Hematopoietic multipotent progenitor cell (in vitro differentiated cells): ENCODE data around the gene PIP5K1B. TPM values are rescaled to one million over a fixed set of nuclear protein-coding genes. Genes with fewer than 3 reads are reported as not detected.

ENCODE experiments used
- DNase-seq, 3 donors: peaks; one replicate each; pipeline ENCODE4 v3.0.0-alpha.2; 2011 to 2015; ENCODE audit warnings: low read depth in 2 of 3, low spot score in 2 of 3
- total RNA-seq: library from RNA; depleted of rRNA; stranded (reverse); fragments of >200 nt; gene quantifications from one replicate; pipeline ENCODE4 v1.2.3, GENCODE V29; 2012

The PIP5K1B gene
- total RNA-seq, 1 donor, result 12.4 TPM

GRCh38 chr9:68802525-68803015, 97.5 kb downstream of the PIP5K1B start:
- no peak for DNase-seq

GRCh38 chr9:68804911-68805889, 100.2 kb downstream of the PIP5K1B start:
- no peak for DNase-seq

- no peak for DNase-seq
Measured at GRCh38 chr9:68805890-68806517, 101.0 kb downstream of the PIP5K1B start.

GRCh38 chr9:68808338-68808890, 103.4 kb downstream of the PIP5K1B start:
- DNase-seq, result no peak

GRCh38 chr9:68817079-68817875, 112.2 kb downstream of the PIP5K1B start:
- no peak for DNase-seq

- DNase-seq, result no peak
Measured at GRCh38 chr9:68819065-68819464, 114.0 kb downstream of the PIP5K1B start.

- DNase-seq, result no peak
Measured at GRCh38 chr9:68821911-68822310, 116.9 kb downstream of the PIP5K1B start.

GRCh38 chr9:68822596-68823165, 117.6 kb downstream of the PIP5K1B start:
- no peak for DNase-seq

GRCh38 chr9:68825762-68826472, 120.9 kb downstream of the PIP5K1B start:
- no peak for DNase-seq

GRCh38 chr9:68827837-68828744, 123.1 kb downstream of the PIP5K1B start:
- DNase-seq, result no peak

- no peak for DNase-seq
Measured at GRCh38 chr9:68832101-68832500, 127.1 kb downstream of the PIP5K1B start.

GRCh38 chr9:68832861-68833518, 128.0 kb downstream of the PIP5K1B start:
- DNase-seq, result no peak

GRCh38 chr9:68834931-68835520, 130.0 kb downstream of the PIP5K1B start:
- no peak for DNase-seq

GRCh38 chr9:68836788-68837187, 131.7 kb downstream of the PIP5K1B start:
- DNase-seq, result no peak

GRCh38 chr9:68838245-68838644, 133.2 kb downstream of the PIP5K1B start:
- no peak for DNase-seq

- DNase-seq, result no peak
Measured at GRCh38 chr9:68841276-68842052, 136.4 kb downstream of the PIP5K1B start.

GRCh38 chr9:68842568-68842967, 137.5 kb downstream of the PIP5K1B start:
- DNase-seq, result no peak
